Transverse colon (tissue), 4 donors: ENCODE measurements around the gene SIGLEC7. TPM values are rescaled to one million over a fixed set of nuclear protein-coding genes. Genes with fewer than 3 reads are reported as not detected.

Source experiments
- DNase-seq: peaks from one replicate; pipeline ENCODE4 v3.0.0-alpha.2; 2019
- H3K27ac ChIP-seq, 4 donors: fragments of 200-600 bp; sonication (generic); 2 replicates each; pipeline ENCODE4 v1.5.1; 2016 to 2018; ENCODE audit warnings: inconsistent platforms in 4 of 4
- H3K27me3 ChIP-seq: fragments of 200-600 bp; sonication (generic); 2 replicates; pipeline ENCODE4 v1.5.1; 2017; ENCODE audit warnings: inconsistent platforms
- H3K36me3 ChIP-seq, 4 donors: fragments of 200-600 bp; sonication (generic); 2 replicates each; pipeline ENCODE4 v1.5.1; 2017 to 2019; ENCODE audit warnings: inconsistent platforms in 4 of 4
- H3K4me1 ChIP-seq, 4 donors: fragments of 200-600 bp; sonication (generic); 2 replicates each; pipeline ENCODE4 v1.5.1; 2017 to 2020; ENCODE audit warnings: inconsistent platforms in 4 of 4
- H3K4me3 ChIP-seq, 4 donors: fragments of 200-600 bp; sonication (generic); 1 replicate in 1 of 4; 2 replicates in 3 of 4; pipeline versions ENCODE4 v1.5.1 to v1.6.1; 2017 to 2019; ENCODE audit warnings: inconsistent platforms in 4 of 4
- H3K9me3 ChIP-seq, 2 donors: fragments of 200-600 bp; sonication (generic); 2 replicates each; pipeline ENCODE4 v1.5.1; 2017 to 2019; ENCODE audit warnings: inconsistent platforms in 2 of 2
- CTCF ChIP-seq, 5 experiments: fragments of 200-600 bp in 3 of 5; fragments of 450-650 bp in 2 of 5; sonication (generic) in 3 of 5; IDR thresholded peaks; 1 replicate in 2 of 5; 2 replicates in 3 of 5; pipeline ENCODE4 v1.5.1; 2016 to 2017; ENCODE audit warnings: antibody characterized with exemption in 5 of 5, inconsistent platforms in 3 of 5, mild to moderate bottlenecking in 2 of 5, moderate library complexity in 1 of 5
- EP300 ChIP-seq: sonication (generic); formaldehyde crosslinking; IDR thresholded peaks from one replicate; pipeline ENCODE4 v1.6.1; 2017; ENCODE audit warnings: antibody characterized with exemption, low read depth
- POLR2A ChIP-seq: fragments of 450-650 bp; IDR thresholded peaks from one replicate; pipeline ENCODE4 v1.6.1; 2016; ENCODE audit warnings: antibody characterized with exemption, mild to moderate bottlenecking, moderate library complexity
- POLR2AphosphoS5 ChIP-seq, 3 donors: sonication (generic); formaldehyde crosslinking; IDR thresholded peaks; one replicate each; pipeline ENCODE4 v1.6.1; 2016; ENCODE audit warnings: antibody characterized with exemption in 3 of 3
- WGBS, 2 donors: methylation state at CpG; one replicate each; pipeline ENCODE4 v1.1.5; 2018; ENCODE audit warnings: low coverage in 1 of 2; 5-methylcytosine and 5-hydroxymethylcytosine counted together
- in situ Hi-C, 4 donors: fragments of 200-750 bp; cut with MboI; loops; one replicate each; pipeline versions ENCODE4 v1.15.0 to v1.15.1; 2017; ENCODE audit warnings: low sequenced_read_pairs in 3 of 4, low pct_ligation_motif_present in 1 of 4, low pct_unique_long_range_greater_than_20kb in 1 of 4
- intact Hi-C: fragments of 100-400 bp; cut with DNase I; formaldehyde crosslinking; loops from one replicate; pipeline ENCODE4 v1.15.1; 2023; ENCODE audit warnings: low total_unique reads
- total RNA-seq, 4 donors: library from RNA; depleted of rRNA; stranded (reverse); fragments of >200 nt; gene quantifications; one replicate each; pipeline ENCODE4 v1.1.0, GENCODE V29; 2016

The SIGLEC7 gene
- total RNA-seq, 4 donors from 2014 or later = 0.82 to 2.1 TPM; not detected in 2

- intact Hi-C loops = no loop called here
- WGBS, 2 donors = 75% methylated on average over 7 of the region's 7 CpGs; no CpG with 5 or more reads in 1 of the 2 donors
- peak overlapping the region; percentile 27 to 33 (median 30) for H3K27ac ChIP-seq
- in situ Hi-C loops = no loop called here
- no peak overlapping the region for H3K4me3 ChIP-seq
- peaks cover 0 to 11% (median 5%) of the 10 kb centered on the region in 4 donors for H3K4me1 ChIP-seq
- no peaks in the 10 kb centered on the region for H3K9me3 ChIP-seq
- H3K27me3 ChIP-seq = peaks cover 5% of the 10 kb centered on the region
- DNase-seq = no peak
- TF ChIP-seq POLR2AphosphoS5 (IDR thresholded peaks at IDR 0.05) = no peak
- no peak for TF ChIP-seq CTCF (IDR thresholded peaks at IDR 0.05)
- no peak for TF ChIP-seq POLR2A
- TF ChIP-seq EP300 = no peak
- H3K36me3 ChIP-seq = no peaks in the 10 kb centered on the region
These were observed 13.9 kb upstream of the SIGLEC7 start for GRCh38 chr19:51128227-51128626.

GRCh38 chr19:51129716-51130115 lies 12.4 kb upstream of the SIGLEC7 start:
- TF ChIP-seq POLR2AphosphoS5 (IDR thresholded peaks at IDR 0.05) = no peak
- TF ChIP-seq EP300 = no peak
- TF ChIP-seq CTCF (IDR thresholded peaks at IDR 0.05) = no peak
- intact Hi-C loops (no loop called here), in situ Hi-C loops (no loop called here)
- 82 to 93% methylated on average over 3 to 8 of the region's 8 CpGs for WGBS, 2 donors
- Histone ChIP-seq H3K36me3 (no peaks in the 10 kb centered on the region), H3K4me1 (peaks cover 0 to 11% (median 5%) of the 10 kb centered on the region in 4 donors), H3K27ac (no peak overlapping the region), H3K4me3 (no peak overlapping the region), H3K27me3 (peaks cover 5% of the 10 kb centered on the region), H3K9me3 (no peaks in the 10 kb centered on the region)
- no peak for DNase-seq

- 16 to 42% methylated on average over 5 to 24 of the region's 24 CpGs for WGBS, 2 donors
- peak; percentile 31 for DNase-seq
- peaks cover 0 to 11% (median 5%) of the 10 kb centered on the region in 4 donors for H3K4me1 ChIP-seq
- H3K4me3 ChIP-seq = no peak overlapping the region
- H3K27me3 ChIP-seq = no peaks in the 10 kb centered on the region
- in situ Hi-C loops = no loop called here
- TF ChIP-seq CTCF (IDR thresholded peaks at IDR 0.05) (no peak), POLR2AphosphoS5 (IDR thresholded peaks at IDR 0.05) (peak in 1 of 3 donors; percentile 2)
- intact Hi-C loops = no loop called here
- H3K36me3 ChIP-seq = no peaks in the 10 kb centered on the region
- no peaks in the 10 kb centered on the region for H3K9me3 ChIP-seq
- peak overlapping the region; percentile 8 to 41 (median 35) for H3K27ac ChIP-seq
These were observed 10.1 kb upstream of the SIGLEC7 start for GRCh38 chr19:51131780-51132680.

GRCh38 chr19:51135004-51135403 lies 7.1 kb upstream of the SIGLEC7 start:
- Histone ChIP-seq H3K9me3 (no peaks in the 10 kb centered on the region), H3K4me3 (no peak overlapping the region), H3K27me3 (peaks cover 10% of the 10 kb centered on the region), H3K27ac (no peak overlapping the region), H3K36me3 (no peaks in the 10 kb centered on the region), H3K4me1 (no peaks in the 10 kb centered on the region)
- 57% methylated on average over 5 of the region's 5 CpGs for WGBS, 2 donors
- DNase-seq = no peak
- TF ChIP-seq POLR2A (no peak), EP300 (no peak), CTCF (IDR thresholded peaks at IDR 0.05) (no peak), POLR2AphosphoS5 (IDR thresholded peaks at IDR 0.05) (no peak)
- intact Hi-C loops = no loop called here
- in situ Hi-C loops = no loop called here
